SK-N-SH (cell line): ENCODE results near the gene AKAP8. TPM values are rescaled to one million over a fixed set of nuclear protein-coding genes. Genes with fewer than 3 reads are reported as not detected.

Source experiments
- CTCF ChIA-PET: fragments of 300-600, 350-600 bp; formaldehyde crosslinking; extraction: SDS; loops from one replicate; lab custom pipeline; 2021; lab: Yijun Ruan, JAX
- POLR2A ChIA-PET: fragments of 350-600 bp; sonication (Branson Sonifier 250); formaldehyde crosslinking; extraction: SDS; loops from one replicate; lab custom pipeline; 2020; ENCODE audit warnings: antibody characterized with exemption, inconsistent platforms; lab: Yijun Ruan, JAX
- DNase-seq: peaks from one replicate; pipeline ENCODE4 v3.0.0; 2012
- H2AFZ ChIP-seq: fragments of 200-600 bp; sonication (generic); 2 replicates; pipeline ENCODE4 v1.8.1; 2016; ENCODE audit warnings: antibody characterized with exemption, mild to moderate bottlenecking, low read depth
- H3F3A ChIP-seq: fragments of 200-600 bp; sonication (generic); replicated peaks from 2 replicates; pipeline ENCODE3; 2016; ENCODE audit warnings: antibody characterized with exemption, mild to moderate bottlenecking; ENCODE audit not compliant: insufficient read depth
- H3K27ac ChIP-seq, 2 experiments: fragments of 200-500 bp in 1 of 2; fragments of 200-600 bp in 1 of 2; sonication (Bioruptor generic) in 1 of 2; sonication (generic), shearing (Covaris generic) in 1 of 2; 2 replicates each; pipeline versions ENCODE4 v1.5.1 to v1.6.1; 2014 to 2016; ENCODE audit warnings: low read depth in 2 of 2, inconsistent platforms in 1 of 2, low read length in 1 of 2, mild to moderate bottlenecking in 1 of 2, mixed read lengths in 1 of 2
- H3K27me3 ChIP-seq: fragments of 200-600 bp; sonication (generic), shearing (Covaris generic); 2 replicates; pipeline ENCODE4 v1.6.1; 2016; ENCODE audit warnings: mixed run types; ENCODE audit not compliant: insufficient read depth
- H3K36me3 ChIP-seq, 2 experiments: fragments of 200-500 bp in 1 of 2; fragments of 200-600 bp in 1 of 2; sonication (Bioruptor generic) in 1 of 2; sonication (generic) in 1 of 2; replicated peaks in 1 of 2; 2 replicates each; pipeline versions ENCODE3 to v1.5.1; 2014 to 2016; ENCODE audit warnings: low read length in 1 of 2, mild to moderate bottlenecking in 1 of 2; ENCODE audit not compliant: insufficient read depth in 2 of 2, control insufficient read depth in 1 of 2
- H3K4me1 ChIP-seq, 2 experiments: fragments of 200-500 bp in 1 of 2; fragments of 200-600 bp in 1 of 2; sonication (Bioruptor generic) in 1 of 2; sonication (generic), shearing (Covaris generic) in 1 of 2; 2 replicates each; pipeline versions ENCODE4 v1.5.1 to v1.6.1; 2014 to 2016; ENCODE audit warnings: low read depth in 1 of 2, low read length in 1 of 2, mixed run types in 1 of 2; ENCODE audit not compliant: insufficient read depth in 2 of 2, control insufficient read depth in 1 of 2
- H3K4me2 ChIP-seq: fragments of 200-600 bp; sonication (generic), shearing (Covaris generic); 2 replicates; pipeline ENCODE4 v1.6.1; 2017; ENCODE audit warnings: mixed run types
- H3K4me3 ChIP-seq, 2 experiments: fragments of 200-500 bp in 1 of 2; fragments of 200-600 bp in 1 of 2; sonication (Bioruptor generic) in 1 of 2; sonication (generic), shearing (Covaris generic) in 1 of 2; 2 replicates each; pipeline versions ENCODE4 v1.5.1 to v1.8.1; 2014 to 2016; ENCODE audit warnings: low read depth in 2 of 2, inconsistent platforms in 1 of 2, low read length in 1 of 2, mild to moderate bottlenecking in 1 of 2, mixed read lengths in 1 of 2, moderate library complexity in 1 of 2
- H3K79me2 ChIP-seq: fragments of 200-600 bp; sonication (generic); 2 replicates; pipeline ENCODE4 v1.8.1; 2017; ENCODE audit warnings: mild to moderate bottlenecking; ENCODE audit not compliant: insufficient read depth
- H3K9ac ChIP-seq: fragments of 200-600 bp; sonication (generic); 2 replicates; pipeline ENCODE4 v1.6.1; 2017; ENCODE audit warnings: mixed run types
- H3K9me2 ChIP-seq: fragments of 200-600 bp; sonication (generic); 2 replicates; pipeline ENCODE4 v1.6.1; 2017; ENCODE audit warnings: mixed run types
- H3K9me3 ChIP-seq: fragments of 200-600 bp; sonication (generic); 2 replicates; pipeline ENCODE4 v1.6.1; 2017; ENCODE audit warnings: mixed run types, mild to moderate bottlenecking, moderate library complexity
- H4K20me1 ChIP-seq: fragments of 200-600 bp; sonication (generic); 2 replicates; pipeline ENCODE4 v1.6.1; 2017; ENCODE audit warnings: mild to moderate bottlenecking, mixed run types; ENCODE audit not compliant: insufficient read depth
- CHD2 ChIP-seq: fragments of 150-350 bp; IDR thresholded peaks from 2 replicates; pipeline ENCODE4 v1.6.1; 2018; ENCODE audit warnings: low read length; ENCODE audit not compliant: partially characterized antibody
- EP300 ChIP-seq, 2 experiments: IDR thresholded peaks; 2 replicates each; pipeline versions ENCODE4 v1.4.0 to v1.6.1; 2012; ENCODE audit warnings: borderline replicate concordance in 1 of 2, low read depth in 1 of 2, low read length in 1 of 2
- EZH2phosphoT487 ChIP-seq: fragments of 200-600 bp; sonication (generic); IDR thresholded peaks from 2 replicates; pipeline ENCODE4 v1.6.1; 2017; ENCODE audit warnings: low read depth, mixed run types, mild to moderate bottlenecking, antibody characterized with exemption, moderate library complexity, borderline replicate concordance
- FOSL2 ChIP-seq: IDR thresholded peaks from 2 replicates; pipeline ENCODE4 v1.4.0; 2012; ENCODE audit warnings: low read depth, mild to moderate bottlenecking, moderate library complexity, borderline replicate concordance
- JUND ChIP-seq: IDR thresholded peaks from 2 replicates; pipeline ENCODE4 v1.4.0; 2012
- NRF1 ChIP-seq: IDR thresholded peaks from 2 replicates; pipeline ENCODE4 v1.6.1; 2012; ENCODE audit warnings: low read depth, mild to moderate bottlenecking, low read length
- RAD21 ChIP-seq: IDR thresholded peaks from 2 replicates; pipeline ENCODE4 v1.6.1; 2012; ENCODE audit warnings: mild to moderate bottlenecking, low read length
- RCOR1 ChIP-seq: fragments of 150-350 bp; IDR thresholded peaks from 2 replicates; pipeline ENCODE4 v1.6.1; 2017; ENCODE audit warnings: antibody characterized with exemption, low read length
- SMC3 ChIP-seq: IDR thresholded peaks from 2 replicates; pipeline ENCODE4 v1.6.1; 2012; ENCODE audit warnings: low read depth, low read length, improper control_type of control experiment
- WGBS: methylation state at CpG from one replicate; pipeline ENCODE4 v1.1.6; 2017; ENCODE audit warnings: low lambda C conversion rate; 5-methylcytosine and 5-hydroxymethylcytosine counted together
- polyA plus RNA-seq, 3 experiments: library from polyadenylated mRNA; depleted of rRNA; stranded (reverse); fragments of >200 nt; gene quantifications; 2 replicates each; pipeline ENCODE4 v1.2.3, GENCODE V29; 2012
- TF ChIP-seq, protein P1 (sequence below): fragments of 200-600 bp; sonication (generic); IDR thresholded peaks from 2 replicates; pipeline ENCODE4 v1.6.1; 2017; ENCODE audit warnings: antibody characterized with exemption, mild to moderate bottlenecking, moderate library complexity
- TF ChIP-seq, protein P2 (sequence below): fragments of 150-350 bp; IDR thresholded peaks from 2 replicates; pipeline ENCODE4 v1.6.1; 2016; ENCODE audit warnings: mild to moderate bottlenecking, low read depth, low read length
- TF ChIP-seq, protein P3 (sequence below): IDR thresholded peaks from 2 replicates; pipeline ENCODE4 v1.4.0; 2012; ENCODE audit warnings: low read depth
- TF ChIP-seq, protein P4 (sequence below): IDR thresholded peaks from 2 replicates; pipeline ENCODE4 v1.4.0; 2012; ENCODE audit warnings: low read depth, borderline replicate concordance

Gene AKAP8
- polyA plus RNA-seq, 1 of the 3 experiments (the other 2 are of a cell fraction) = 17.2 TPM

DNA sequence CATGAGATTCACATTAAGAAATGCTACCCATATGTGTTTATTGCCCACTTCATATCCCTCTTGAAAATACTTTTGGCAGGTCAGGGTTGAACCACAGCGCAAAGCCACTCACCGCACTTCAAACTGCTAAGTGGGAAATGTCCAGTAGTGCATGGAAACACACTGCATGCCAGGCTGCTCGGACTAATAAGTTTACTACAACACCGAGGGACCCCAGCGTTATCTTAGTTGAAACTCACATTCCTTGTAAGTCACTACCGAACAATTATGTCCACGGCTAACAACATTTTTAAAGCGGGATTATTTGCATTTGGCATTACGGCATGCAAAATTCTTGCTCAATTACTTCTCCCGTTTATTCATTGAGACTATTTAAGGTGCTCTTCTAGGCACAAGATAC is 51.3 kb downstream of the AKAP8 start (continued):
- TF ChIP-seq, protein P1, sequence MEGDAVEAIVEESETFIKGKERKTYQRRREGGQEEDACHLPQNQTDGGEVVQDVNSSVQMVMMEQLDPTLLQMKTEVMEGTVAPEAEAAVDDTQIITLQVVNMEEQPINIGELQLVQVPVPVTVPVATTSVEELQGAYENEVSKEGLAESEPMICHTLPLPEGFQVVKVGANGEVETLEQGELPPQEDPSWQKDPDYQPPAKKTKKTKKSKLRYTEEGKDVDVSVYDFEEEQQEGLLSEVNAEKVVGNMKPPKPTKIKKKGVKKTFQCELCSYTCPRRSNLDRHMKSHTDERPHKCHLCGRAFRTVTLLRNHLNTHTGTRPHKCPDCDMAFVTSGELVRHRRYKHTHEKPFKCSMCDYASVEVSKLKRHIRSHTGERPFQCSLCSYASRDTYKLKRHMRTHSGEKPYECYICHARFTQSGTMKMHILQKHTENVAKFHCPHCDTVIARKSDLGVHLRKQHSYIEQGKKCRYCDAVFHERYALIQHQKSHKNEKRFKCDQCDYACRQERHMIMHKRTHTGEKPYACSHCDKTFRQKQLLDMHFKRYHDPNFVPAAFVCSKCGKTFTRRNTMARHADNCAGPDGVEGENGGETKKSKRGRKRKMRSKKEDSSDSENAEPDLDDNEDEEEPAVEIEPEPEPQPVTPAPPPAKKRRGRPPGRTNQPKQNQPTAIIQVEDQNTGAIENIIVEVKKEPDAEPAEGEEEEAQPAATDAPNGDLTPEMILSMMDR = no peak
- TF ChIP-seq, all 33 proteins: peak for 0

DNA sequence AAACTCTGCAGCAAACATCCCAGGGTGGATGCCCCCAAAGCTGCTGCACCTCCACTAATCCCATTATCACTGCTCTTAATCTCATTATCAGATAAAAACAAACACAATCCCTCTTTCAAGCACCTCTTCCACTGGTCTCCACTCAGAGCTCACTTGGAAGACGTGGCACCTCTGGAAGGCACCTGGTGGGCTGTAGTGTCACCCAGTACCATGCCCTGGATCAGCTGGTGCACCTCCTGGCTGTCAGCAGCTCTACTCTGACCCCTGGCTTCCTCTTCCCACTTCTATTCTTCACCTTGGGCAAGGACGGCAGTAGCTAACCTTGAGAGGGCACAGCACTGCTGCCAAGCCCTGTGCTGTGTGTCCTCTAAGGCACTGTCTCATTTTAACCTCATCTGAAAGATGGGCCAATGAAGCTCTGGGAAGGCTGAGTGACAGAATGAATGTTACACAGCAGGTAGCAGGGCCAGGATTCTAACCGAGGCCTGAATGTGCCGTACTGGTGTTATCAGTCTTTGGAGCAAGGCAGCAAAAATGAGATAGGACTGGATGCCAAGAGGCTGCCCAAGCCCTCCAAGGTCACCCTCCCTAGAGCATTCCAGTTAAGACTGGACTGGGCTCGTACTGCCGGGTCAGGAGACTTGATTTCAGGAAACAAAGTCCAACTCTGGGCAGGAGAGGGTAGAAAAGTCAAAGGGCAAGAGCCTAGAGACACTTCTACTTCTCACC is 54.6 kb downstream of the AKAP8 start:
- Histone ChIP-seq H3K9me2 (no peaks in the 10 kb centered on the region), H3K27me3 (no peaks in the 10 kb centered on the region), H3F3A (peaks cover 12% of the 10 kb centered on the region), H3K79me2 (peaks cover 100% of the 10 kb centered on the region), H3K9ac (no peak overlapping the region), H3K36me3 (no peaks in the 10 kb centered on the region), H3K4me2 (no peak overlapping the region), H3K9me3 (no peaks in the 10 kb centered on the region), H4K20me1 (peaks cover 100% of the 10 kb centered on the region), H3K27ac (peak overlapping the region in 1 of 2 experiments; percentile 7; a peak in 2 of 4 replicates), H2AFZ (no peak overlapping the region), H3K4me3 (no peak overlapping the region), H3K4me1 (peaks cover 29 to 47% of the 10 kb centered on the region in 2 experiments)
- ChIA-PET CTCF (interaction anchor here (0.6 to 1.8 kb wide), 6 partner anchors 21 to 95 kb away, joined by 3 to 7 read pairs (median 4); partner anchors contain the start of gene AKAP8L), POLR2A (interaction anchor here (0.9 to 1.5 kb wide), 2 partner anchors 21 to 59 kb away, joined by 3 to 5 read pairs; no protein-coding TSS in a partner anchor)
- no peak for DNase-seq
- 75% methylated on average over 6 of the region's 6 CpGs for WGBS
- TF ChIP-seq, protein P2, sequence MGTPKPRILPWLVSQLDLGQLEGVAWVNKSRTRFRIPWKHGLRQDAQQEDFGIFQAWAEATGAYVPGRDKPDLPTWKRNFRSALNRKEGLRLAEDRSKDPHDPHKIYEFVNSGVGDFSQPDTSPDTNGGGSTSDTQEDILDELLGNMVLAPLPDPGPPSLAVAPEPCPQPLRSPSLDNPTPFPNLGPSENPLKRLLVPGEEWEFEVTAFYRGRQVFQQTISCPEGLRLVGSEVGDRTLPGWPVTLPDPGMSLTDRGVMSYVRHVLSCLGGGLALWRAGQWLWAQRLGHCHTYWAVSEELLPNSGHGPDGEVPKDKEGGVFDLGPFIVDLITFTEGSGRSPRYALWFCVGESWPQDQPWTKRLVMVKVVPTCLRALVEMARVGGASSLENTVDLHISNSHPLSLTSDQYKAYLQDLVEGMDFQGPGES = no peak
- no peak for TF ChIP-seq EP300 (IDR thresholded peaks at IDR 0.05; ENCODE audit: borderline replicate concordance in 1 of 2, low read depth in 1 of 2, low read length in 1 of 2)
- TF ChIP-seq JUND = no peak
- no peak for TF ChIP-seq SMC3

DNA sequence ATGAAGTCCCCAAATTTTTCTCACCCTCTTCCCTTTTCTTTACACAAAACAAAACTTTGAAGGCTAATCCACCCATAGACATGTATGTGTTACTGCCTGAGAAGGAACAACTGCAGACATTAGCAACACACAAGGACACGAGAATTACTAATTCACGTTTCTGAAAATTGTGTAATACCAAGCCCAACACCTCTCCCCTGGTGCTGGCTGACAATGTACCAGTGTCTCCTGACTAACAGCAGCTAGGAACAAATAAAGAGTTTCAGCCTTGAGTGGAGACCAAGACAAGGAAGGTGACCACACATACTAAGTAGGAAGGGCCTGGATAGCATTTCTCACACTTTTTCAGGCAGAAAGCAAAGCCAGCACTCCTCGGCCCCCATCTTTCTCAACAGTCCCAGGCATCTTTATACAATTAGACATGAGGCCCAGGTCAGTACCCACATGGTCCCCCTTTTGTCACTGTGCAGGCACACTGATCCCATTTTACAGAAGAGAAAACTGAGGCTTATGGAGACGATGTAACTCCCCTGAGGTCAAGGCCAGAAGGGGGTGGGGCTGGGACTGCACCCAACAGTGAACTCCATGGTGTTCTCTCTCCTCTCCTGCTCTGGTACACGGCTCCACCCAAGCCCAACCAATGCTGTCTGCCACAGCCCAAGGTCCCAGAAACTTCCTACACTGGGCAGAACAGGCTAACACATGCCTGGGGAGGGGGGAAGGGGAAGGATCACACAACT is 55.9 kb downstream of the AKAP8 start:
- no peak for DNase-seq
- no peak overlapping the region; the same call in 1 of the 2 replicates for H3K4me2 ChIP-seq
- H3K4me1 ChIP-seq = peaks cover 29 to 56% of the 10 kb centered on the region in 2 experiments; a peak in 3 of 4 replicates
- WGBS = 79% methylated on average over 3 of the region's 5 CpGs
- POLR2A ChIA-PET = interaction anchor here (1.5 kb wide), 1 partner anchor 20 kb away, joined by 5 read pairs; no protein-coding TSS in a partner anchor
- H3K36me3 ChIP-seq = no peaks in the 10 kb centered on the region
- H3K9ac ChIP-seq = no peak overlapping the region
- CTCF ChIA-PET = interaction anchor here (1.4 to 1.8 kb wide), 2 partner anchors 27 to 96 kb away, joined by 3 to 7 read pairs; partner anchors contain the start of gene AKAP8L
- peaks cover 22% of the 10 kb centered on the region for H3F3A ChIP-seq
- no peaks in the 10 kb centered on the region for H3K9me3 ChIP-seq
- peaks cover 100% of the 10 kb centered on the region for H3K79me2 ChIP-seq
- H3K4me3 ChIP-seq = no peak overlapping the region
- H3K9me2 ChIP-seq = no peaks in the 10 kb centered on the region
- H2AFZ ChIP-seq = no peak overlapping the region
- peaks cover 100% of the 10 kb centered on the region for H4K20me1 ChIP-seq
- H3K27ac ChIP-seq = peak overlapping the region in 1 of 2 experiments; percentile 12; a peak in 1 of 4 replicates
- no peaks in the 10 kb centered on the region for H3K27me3 ChIP-seq
- no peak for TF ChIP-seq FOSL2
- TF ChIP-seq, protein P3, sequence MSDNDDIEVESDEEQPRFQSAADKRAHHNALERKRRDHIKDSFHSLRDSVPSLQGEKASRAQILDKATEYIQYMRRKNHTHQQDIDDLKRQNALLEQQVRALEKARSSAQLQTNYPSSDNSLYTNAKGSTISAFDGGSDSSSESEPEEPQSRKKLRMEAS = no peak
- no peak for TF ChIP-seq NRF1
- TF ChIP-seq, protein P4, sequence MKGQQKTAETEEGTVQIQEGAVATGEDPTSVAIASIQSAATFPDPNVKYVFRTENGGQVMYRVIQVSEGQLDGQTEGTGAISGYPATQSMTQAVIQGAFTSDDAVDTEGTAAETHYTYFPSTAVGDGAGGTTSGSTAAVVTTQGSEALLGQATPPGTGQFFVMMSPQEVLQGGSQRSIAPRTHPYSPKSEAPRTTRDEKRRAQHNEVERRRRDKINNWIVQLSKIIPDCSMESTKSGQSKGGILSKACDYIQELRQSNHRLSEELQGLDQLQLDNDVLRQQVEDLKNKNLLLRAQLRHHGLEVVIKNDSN = no peak
- TF ChIP-seq RCOR1 = no peak
- no peak for TF ChIP-seq RAD21
- TF ChIP-seq EZH2phosphoT487 = no peak
- no peak for TF ChIP-seq CHD2
- TF ChIP-seq JUND = no peak
